ENCODE results near the gene MAD1L1. TPM values are rescaled to one million over a fixed set of nuclear protein-coding genes. Genes with fewer than 3 reads are reported as not detected.
A peak's percentile ranks its signal among the peaks of the same experiment; 100 is the strongest.

The MAD1L1 gene
- total and polyA plus RNA-seq, 8 donors, result 21.4 to 58.8 (median 22.5) TPM

GRCh38 chr7:1857487-1858421, 375.0 kb downstream of the MAD1L1 start:
- no peak for ATAC-seq
- H3K36me3 ChIP-seq, result no peaks in the 10 kb centered on the region
- TF ChIP-seq CTCF (IDR thresholded peaks at IDR 0.05), result no peak
- DNase-seq, result peak in 1 of 4 donors; percentile 69
- H3K4me3 ChIP-seq, result no peak overlapping the region
- H3K4me1 ChIP-seq, result no peaks in the 10 kb centered on the region
- H3K27me3 ChIP-seq, result no peaks in the 10 kb centered on the region
- intact Hi-C loops (cut with DNase I), result no loop called here
- no peak overlapping the region for H3K27ac ChIP-seq
- H3K9me3 ChIP-seq, result no peaks in the 10 kb centered on the region

- H3K4me3 ChIP-seq, result no peak overlapping the region
- TF ChIP-seq CTCF (IDR thresholded peaks at IDR 0.05), result no peak
- ATAC-seq (no peak), DNase-seq (peak in 2 of 4 donors; percentile 30 to 72)
- no peaks in the 10 kb centered on the region for H3K36me3 ChIP-seq
- no peaks in the 10 kb centered on the region for H3K27me3 ChIP-seq
- H3K9me3 ChIP-seq, result no peaks in the 10 kb centered on the region
- H3K4me1 ChIP-seq, result no peaks in the 10 kb centered on the region
- intact Hi-C loops (cut with DNase I), result no loop called here
- H3K27ac ChIP-seq, result no peak overlapping the region
These were observed 375.8 kb downstream of the MAD1L1 start for GRCh38 chr7:1856888-1857441.

GRCh38 chr7:1856161-1856887, 376.4 kb downstream of the MAD1L1 start:
- TF ChIP-seq CTCF (IDR thresholded peaks at IDR 0.05), result no peak
- DNase-seq, result peak in 2 of 4 donors; percentile 25 to 75
- Histone ChIP-seq H3K4me3 (no peak overlapping the region), H3K4me1 (no peaks in the 10 kb centered on the region), H3K27me3 (no peaks in the 10 kb centered on the region), H3K27ac (no peak overlapping the region), H3K36me3 (no peaks in the 10 kb centered on the region), H3K9me3 (no peaks in the 10 kb centered on the region)
- intact Hi-C loops (cut with DNase I), result no loop called here
- ATAC-seq, result no peak

- no peak for TF ChIP-seq CTCF (IDR thresholded peaks at IDR 0.05)
- Histone ChIP-seq H3K27me3 (no peaks in the 10 kb centered on the region), H3K9me3 (no peaks in the 10 kb centered on the region), H3K4me3 (no peak overlapping the region), H3K4me1 (no peaks in the 10 kb centered on the region), H3K36me3 (no peaks in the 10 kb centered on the region), H3K27ac (no peak overlapping the region)
- ATAC-seq (no peak), DNase-seq (peak in 2 of 4 donors; percentile 19 to 55)
- intact Hi-C loops (cut with DNase I), result no loop called here
These were observed 377.0 kb downstream of the MAD1L1 start for GRCh38 chr7:1855725-1856160.

All from left lung (tissue), 10 donors.